Measurements from ENCODE around the gene IL33. TPM values are rescaled to one million over a fixed set of nuclear protein-coding genes. Genes with fewer than 3 reads are reported as not detected.

IL33 gene
- total and polyA plus RNA-seq, 2 of the 8 experiments (the other 6 are each of a cell fraction or from before 2014, with no cell fraction given): not detected

DNA sequence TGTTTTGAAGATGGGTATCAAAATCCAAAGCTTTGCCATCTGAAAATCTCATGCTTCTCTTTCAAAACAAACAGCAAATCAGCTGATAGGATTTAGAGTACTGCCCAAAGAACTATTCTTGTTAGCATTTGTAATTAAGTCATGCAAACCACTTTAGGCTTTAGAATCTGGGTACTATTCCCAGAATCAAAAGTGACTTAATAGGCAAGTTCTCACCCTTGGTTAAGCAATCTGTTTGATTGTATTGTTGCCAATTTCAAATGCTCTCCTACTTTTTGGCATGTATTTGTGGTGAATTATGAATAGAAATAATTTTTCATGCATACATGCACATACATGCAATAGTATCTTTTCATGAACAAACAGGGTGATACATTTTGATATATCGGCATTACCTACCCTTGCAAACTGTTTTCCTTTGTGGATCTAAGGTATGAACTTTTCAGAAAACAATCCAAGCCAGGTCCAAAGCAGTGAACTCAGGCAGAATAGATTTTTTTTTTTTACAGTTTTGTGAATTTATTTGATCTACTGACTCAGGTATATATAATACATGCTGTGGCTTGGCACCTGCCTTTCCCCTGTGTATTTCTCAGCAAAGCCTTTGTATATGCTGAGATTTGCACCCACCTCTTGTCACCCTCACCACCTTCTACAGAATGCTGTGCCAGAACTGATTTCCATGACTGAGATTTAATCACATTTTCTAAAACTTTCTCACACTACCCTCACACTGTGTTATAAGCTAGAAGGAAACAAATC lies 9.0 kb downstream of the IL33 start (continued):
- TF ChIP-seq, protein P1, sequence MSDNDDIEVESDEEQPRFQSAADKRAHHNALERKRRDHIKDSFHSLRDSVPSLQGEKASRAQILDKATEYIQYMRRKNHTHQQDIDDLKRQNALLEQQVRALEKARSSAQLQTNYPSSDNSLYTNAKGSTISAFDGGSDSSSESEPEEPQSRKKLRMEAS (IDR thresholded peaks at IDR 0.05): no peak
- TF ChIP-seq KDM5A (IDR thresholded peaks at IDR 0.05; ENCODE audit: low read length) (no peak), KDM4A (IDR thresholded peaks at IDR 0.05; ENCODE audit: low read depth, low read length, severe bottlenecking) (no peak)
